WTC11 (cell line): Measurements from ENCODE around the gene BRD1.

Source experiments
- CREM ChIP-seq: sonication (generic); formaldehyde crosslinking; IDR thresholded peaks from 2 replicates; pipeline ENCODE4 v1.8.1; 2022; ENCODE audit warnings: mild to moderate bottlenecking, missing genetic modification reagents, moderate library complexity
- JUN ChIP-seq: sonication (generic); formaldehyde crosslinking; IDR thresholded peaks from 2 replicates; pipeline ENCODE4 v1.8.0; 2023; ENCODE audit warnings: mild to moderate bottlenecking, missing genetic modification reagents
- TF ChIP-seq, protein P1 (sequence below): fragments of 200-600 bp; IDR thresholded peaks from 2 replicates; pipeline ENCODE4 v1.8.0; 2022; ENCODE audit warnings: antibody characterized with exemption
- TF ChIP-seq, protein P2 (sequence below): sonication (generic); formaldehyde crosslinking; conservative IDR thresholded peaks from 2 replicates; pipeline ENCODE4 v1.8.1; 2023; ENCODE audit warnings: mild to moderate bottlenecking, low read depth, missing genetic modification reagents, moderate library complexity
- TF ChIP-seq, protein P3 (sequence below): sonication (generic); formaldehyde crosslinking; IDR thresholded peaks from 2 replicates; pipeline ENCODE4 v1.8.1; 2022; ENCODE audit warnings: mild to moderate bottlenecking, missing genetic modification reagents, moderate library complexity, borderline replicate concordance

DNA sequence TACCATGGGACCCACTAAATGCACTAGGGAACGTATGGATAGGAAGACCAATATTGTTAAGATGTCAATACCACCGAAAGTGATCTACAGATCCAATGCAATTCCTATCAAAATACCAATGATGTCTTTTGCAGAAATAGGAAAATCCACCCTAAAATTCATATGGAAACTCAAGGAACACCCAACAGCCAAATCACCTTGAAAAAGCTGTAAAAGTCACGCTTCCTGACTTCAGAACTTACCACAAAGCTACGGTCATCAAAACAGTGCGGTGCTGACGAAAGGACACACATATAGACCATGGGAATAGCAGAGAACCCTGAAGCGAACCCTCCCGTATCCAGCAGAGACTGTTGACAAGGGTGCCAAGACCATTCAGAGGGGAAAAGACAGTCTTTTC lies 20.5 kb downstream of the BRD1 start:
- TF ChIP-seq, protein P1, sequence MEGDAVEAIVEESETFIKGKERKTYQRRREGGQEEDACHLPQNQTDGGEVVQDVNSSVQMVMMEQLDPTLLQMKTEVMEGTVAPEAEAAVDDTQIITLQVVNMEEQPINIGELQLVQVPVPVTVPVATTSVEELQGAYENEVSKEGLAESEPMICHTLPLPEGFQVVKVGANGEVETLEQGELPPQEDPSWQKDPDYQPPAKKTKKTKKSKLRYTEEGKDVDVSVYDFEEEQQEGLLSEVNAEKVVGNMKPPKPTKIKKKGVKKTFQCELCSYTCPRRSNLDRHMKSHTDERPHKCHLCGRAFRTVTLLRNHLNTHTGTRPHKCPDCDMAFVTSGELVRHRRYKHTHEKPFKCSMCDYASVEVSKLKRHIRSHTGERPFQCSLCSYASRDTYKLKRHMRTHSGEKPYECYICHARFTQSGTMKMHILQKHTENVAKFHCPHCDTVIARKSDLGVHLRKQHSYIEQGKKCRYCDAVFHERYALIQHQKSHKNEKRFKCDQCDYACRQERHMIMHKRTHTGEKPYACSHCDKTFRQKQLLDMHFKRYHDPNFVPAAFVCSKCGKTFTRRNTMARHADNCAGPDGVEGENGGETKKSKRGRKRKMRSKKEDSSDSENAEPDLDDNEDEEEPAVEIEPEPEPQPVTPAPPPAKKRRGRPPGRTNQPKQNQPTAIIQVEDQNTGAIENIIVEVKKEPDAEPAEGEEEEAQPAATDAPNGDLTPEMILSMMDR: no peak
- TF ChIP-seq, protein P2, sequence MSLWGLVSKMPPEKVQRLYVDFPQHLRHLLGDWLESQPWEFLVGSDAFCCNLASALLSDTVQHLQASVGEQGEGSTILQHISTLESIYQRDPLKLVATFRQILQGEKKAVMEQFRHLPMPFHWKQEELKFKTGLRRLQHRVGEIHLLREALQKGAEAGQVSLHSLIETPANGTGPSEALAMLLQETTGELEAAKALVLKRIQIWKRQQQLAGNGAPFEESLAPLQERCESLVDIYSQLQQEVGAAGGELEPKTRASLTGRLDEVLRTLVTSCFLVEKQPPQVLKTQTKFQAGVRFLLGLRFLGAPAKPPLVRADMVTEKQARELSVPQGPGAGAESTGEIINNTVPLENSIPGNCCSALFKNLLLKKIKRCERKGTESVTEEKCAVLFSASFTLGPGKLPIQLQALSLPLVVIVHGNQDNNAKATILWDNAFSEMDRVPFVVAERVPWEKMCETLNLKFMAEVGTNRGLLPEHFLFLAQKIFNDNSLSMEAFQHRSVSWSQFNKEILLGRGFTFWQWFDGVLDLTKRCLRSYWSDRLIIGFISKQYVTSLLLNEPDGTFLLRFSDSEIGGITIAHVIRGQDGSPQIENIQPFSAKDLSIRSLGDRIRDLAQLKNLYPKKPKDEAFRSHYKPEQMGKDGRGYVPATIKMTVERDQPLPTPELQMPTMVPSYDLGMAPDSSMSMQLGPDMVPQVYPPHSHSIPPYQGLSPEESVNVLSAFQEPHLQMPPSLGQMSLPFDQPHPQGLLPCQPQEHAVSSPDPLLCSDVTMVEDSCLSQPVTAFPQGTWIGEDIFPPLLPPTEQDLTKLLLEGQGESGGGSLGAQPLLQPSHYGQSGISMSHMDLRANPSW (CRISPR knock-in tag): no peak
- TF ChIP-seq JUN (CRISPR knock-in tag) (no peak), CREM (CRISPR knock-in tag) (no peak)
- TF ChIP-seq, protein P3, sequence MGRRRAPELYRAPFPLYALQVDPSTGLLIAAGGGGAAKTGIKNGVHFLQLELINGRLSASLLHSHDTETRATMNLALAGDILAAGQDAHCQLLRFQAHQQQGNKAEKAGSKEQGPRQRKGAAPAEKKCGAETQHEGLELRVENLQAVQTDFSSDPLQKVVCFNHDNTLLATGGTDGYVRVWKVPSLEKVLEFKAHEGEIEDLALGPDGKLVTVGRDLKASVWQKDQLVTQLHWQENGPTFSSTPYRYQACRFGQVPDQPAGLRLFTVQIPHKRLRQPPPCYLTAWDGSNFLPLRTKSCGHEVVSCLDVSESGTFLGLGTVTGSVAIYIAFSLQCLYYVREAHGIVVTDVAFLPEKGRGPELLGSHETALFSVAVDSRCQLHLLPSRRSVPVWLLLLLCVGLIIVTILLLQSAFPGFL (CRISPR knock-in tag): no peak
